Epithelial cell of proximal tubule (primary cell): Measurements from ENCODE around the gene OR2G2. TPM values are rescaled to one million over a fixed set of nuclear protein-coding genes. Genes with fewer than 3 reads are reported as not detected.

ENCODE experiments used
- DNase-seq: peaks from one replicate; pipeline ENCODE4 v3.0.0-alpha.2; 2011; ENCODE audit warnings: low read depth
- H3K4me3 ChIP-seq: 2 replicates; pipeline ENCODE4 v1.5.1; 2011; ENCODE audit warnings: low read depth, mild to moderate bottlenecking, low read length
- total RNA-seq: library from RNA; depleted of rRNA; stranded (reverse); fragments of >200 nt; gene quantifications from 2 replicates; pipeline ENCODE4 v1.2.3, GENCODE V29; 2015
- TF ChIP-seq, protein P1 (sequence below): conservative IDR thresholded peaks from 2 replicates; pipeline ENCODE4 v1.5.1; 2012; ENCODE audit warnings: low read depth, mild to moderate bottlenecking, low read length

The OR2G2 gene
- total RNA-seq, 1 donor from 2014 or later: not detected

DNA sequence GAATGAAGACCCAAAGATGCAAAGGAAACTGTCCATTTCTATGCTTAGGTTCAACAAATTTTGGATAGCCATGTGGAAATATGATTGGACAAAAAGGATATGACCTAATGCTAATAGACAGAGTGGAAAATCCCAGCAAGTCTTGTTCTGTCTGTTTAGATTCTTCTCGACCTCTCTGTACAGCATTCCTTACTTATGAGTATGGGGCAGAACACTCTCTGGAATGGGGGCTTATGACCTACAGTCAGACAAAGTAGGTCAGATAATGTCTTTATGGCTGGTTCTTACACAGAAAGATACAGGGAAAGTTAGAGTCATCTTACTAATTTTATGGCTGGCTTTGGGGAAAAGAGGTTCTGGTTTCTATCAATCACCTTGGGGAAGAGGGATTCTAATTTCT lies 36.4 kb upstream of the OR2G2 start:
- TF ChIP-seq, protein P1, sequence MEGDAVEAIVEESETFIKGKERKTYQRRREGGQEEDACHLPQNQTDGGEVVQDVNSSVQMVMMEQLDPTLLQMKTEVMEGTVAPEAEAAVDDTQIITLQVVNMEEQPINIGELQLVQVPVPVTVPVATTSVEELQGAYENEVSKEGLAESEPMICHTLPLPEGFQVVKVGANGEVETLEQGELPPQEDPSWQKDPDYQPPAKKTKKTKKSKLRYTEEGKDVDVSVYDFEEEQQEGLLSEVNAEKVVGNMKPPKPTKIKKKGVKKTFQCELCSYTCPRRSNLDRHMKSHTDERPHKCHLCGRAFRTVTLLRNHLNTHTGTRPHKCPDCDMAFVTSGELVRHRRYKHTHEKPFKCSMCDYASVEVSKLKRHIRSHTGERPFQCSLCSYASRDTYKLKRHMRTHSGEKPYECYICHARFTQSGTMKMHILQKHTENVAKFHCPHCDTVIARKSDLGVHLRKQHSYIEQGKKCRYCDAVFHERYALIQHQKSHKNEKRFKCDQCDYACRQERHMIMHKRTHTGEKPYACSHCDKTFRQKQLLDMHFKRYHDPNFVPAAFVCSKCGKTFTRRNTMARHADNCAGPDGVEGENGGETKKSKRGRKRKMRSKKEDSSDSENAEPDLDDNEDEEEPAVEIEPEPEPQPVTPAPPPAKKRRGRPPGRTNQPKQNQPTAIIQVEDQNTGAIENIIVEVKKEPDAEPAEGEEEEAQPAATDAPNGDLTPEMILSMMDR: no peak
- no peak for DNase-seq
- H3K4me3 ChIP-seq: no peak overlapping the region

DNA sequence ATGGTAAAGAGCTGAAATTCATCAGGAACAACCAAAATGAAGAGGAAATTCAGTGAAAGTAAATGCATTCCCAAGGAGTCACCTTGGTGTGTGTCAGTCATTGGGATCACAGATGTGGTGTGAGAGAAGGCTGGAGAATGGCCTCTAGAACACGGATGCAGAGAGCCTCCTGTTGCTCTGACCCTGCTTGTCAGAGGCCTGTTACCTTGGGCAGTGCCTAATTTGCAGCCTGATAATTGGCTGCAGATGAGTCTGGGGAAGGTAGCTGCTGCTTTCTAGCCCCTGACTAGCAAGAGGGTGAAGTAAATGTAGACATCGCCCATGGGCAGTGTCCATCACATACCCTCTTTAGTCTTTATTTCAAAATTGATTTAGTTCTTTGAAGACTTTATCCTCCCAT lies 35.9 kb upstream of the OR2G2 start:
- TF ChIP-seq, protein P1: no peak
- no peak overlapping the region for H3K4me3 ChIP-seq
- no peak for DNase-seq

DNA sequence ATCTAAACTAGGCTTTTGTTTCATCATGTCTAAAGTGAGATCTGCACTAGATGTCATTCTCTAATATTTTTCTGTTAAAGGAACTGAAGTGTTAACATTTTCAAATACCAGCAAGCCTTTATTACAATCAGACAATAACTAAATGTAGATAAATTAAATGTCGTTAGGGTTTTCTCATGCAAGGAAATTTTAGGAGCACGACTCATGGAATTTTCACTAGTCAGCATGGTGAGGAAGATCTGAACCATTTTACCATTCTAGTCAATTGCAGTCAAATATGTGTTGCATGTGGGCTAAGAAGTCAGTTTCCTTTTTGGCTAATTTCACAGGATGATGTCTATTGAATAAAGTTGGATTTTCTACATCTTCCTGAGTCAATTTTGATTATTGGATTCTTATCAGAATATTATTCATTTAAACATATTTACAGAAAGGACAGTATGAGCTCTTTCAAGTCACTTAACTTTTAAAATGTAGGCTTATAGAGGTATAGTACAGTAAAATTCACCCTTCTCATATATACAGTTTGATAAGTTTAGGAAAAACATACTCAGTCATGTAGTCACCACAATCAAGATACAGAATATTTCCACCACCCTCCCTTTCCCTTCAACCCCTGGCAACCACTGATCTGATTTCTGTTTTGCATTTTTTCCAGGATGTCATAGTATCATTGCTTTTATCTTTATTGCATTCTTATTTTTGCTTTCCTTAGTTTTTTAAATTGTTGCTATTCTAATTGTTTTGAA lies 30.1 kb upstream of the OR2G2 start:
- TF ChIP-seq, protein P1: no peak
- no peak for DNase-seq
- H3K4me3 ChIP-seq: no peak overlapping the region

DNA sequence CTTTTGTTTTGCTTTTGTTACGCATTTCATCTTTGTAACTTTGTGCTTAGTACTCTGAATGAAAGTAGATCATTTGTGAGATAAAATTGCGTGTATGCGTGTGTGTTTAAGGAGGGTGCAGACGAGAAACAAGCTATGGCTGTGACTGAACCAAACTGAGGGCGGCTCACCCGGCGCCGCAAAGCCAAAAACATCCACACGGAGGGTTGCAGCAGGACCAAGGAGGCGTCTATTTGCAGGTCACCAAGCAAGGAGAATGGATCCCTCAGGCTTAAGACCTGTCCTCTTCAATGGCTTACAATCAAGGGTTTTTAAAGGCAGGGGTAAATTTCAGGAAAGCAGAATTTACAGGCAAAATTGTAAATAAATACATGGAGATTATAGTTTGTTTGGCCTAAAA lies 26.4 kb upstream of the OR2G2 start:
- TF ChIP-seq, protein P1: no peak
- no peak for DNase-seq
- H3K4me3 ChIP-seq: no peak overlapping the region

DNA sequence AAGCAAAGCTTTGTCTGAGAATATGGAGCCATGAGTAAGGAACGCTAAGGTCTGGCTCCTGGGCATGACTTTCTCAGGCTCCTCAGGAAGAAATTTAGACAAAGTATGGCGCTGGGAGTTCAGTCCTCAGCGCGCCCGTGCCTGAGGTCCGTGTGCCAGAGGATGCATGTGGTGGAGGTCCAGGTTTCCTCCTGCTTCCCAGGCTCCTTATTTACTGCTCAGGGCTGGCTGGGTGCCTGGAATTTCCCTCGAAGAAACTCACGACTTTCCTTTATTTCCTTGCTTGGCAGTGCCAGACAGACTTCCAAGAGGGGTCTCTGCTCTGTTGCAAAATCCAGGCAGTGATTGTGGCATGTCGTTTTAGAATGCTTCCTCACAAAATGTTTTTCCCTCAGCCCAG lies 26.0 kb upstream of the OR2G2 start:
- no peak for DNase-seq
- TF ChIP-seq, protein P1: no peak
- H3K4me3 ChIP-seq: no peak overlapping the region

DNA sequence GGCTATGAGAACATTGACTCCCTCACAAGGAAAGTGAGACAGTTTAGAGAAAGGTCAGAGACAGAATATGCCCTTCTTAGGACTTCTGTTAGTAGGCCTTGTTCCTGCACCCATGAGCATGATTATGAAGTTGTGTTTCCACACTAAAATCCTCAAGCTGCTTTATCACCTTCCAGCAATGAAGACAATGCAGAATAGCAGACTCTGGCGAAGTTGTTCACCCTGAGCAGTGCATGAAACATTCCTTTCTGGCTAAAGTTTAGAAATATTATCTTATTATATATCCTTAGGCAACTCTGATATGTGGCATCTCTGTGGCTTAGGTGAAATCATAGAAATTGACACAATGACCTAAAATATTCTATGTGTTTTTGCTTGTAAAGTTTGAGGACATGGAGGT lies 13.9 kb upstream of the OR2G2 start:
- TF ChIP-seq, protein P1: no peak
- no peak overlapping the region for H3K4me3 ChIP-seq
- DNase-seq: no peak

DNA sequence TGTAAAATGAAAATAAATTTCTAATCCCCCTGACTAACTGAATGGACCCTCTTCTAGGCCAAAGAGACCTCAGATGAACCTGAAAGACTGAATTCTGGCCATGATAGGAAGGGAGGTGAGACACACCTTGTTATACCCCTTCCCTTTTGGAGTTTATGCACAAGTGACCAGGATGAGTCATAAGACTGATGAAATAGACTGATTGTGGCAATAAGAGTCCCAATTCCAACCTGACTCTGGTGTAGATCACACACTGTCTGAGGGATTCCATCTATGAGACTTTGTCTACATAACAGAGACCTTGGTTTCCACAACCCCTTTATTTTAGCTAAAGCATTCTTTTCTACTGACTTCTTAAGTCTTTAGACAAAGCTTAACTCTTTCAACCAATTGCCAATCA lies 13.5 kb upstream of the OR2G2 start:
- DNase-seq: no peak
- TF ChIP-seq, protein P1: no peak
- no peak overlapping the region for H3K4me3 ChIP-seq
